ENCODE results near the gene MND1.

MND1 gene

GRCh38 chr4:153365003-153365402, 20.5 kb downstream of the MND1 start:
- DNase-seq (ENCODE audit: low read depth), result no peak
- TF ChIP-seq, protein P1, sequence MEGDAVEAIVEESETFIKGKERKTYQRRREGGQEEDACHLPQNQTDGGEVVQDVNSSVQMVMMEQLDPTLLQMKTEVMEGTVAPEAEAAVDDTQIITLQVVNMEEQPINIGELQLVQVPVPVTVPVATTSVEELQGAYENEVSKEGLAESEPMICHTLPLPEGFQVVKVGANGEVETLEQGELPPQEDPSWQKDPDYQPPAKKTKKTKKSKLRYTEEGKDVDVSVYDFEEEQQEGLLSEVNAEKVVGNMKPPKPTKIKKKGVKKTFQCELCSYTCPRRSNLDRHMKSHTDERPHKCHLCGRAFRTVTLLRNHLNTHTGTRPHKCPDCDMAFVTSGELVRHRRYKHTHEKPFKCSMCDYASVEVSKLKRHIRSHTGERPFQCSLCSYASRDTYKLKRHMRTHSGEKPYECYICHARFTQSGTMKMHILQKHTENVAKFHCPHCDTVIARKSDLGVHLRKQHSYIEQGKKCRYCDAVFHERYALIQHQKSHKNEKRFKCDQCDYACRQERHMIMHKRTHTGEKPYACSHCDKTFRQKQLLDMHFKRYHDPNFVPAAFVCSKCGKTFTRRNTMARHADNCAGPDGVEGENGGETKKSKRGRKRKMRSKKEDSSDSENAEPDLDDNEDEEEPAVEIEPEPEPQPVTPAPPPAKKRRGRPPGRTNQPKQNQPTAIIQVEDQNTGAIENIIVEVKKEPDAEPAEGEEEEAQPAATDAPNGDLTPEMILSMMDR (IDR thresholded peaks at IDR 0.05; ENCODE audit: insufficient read depth, low read depth, low read length, missing control alignments), result no peak
- H3K4me3 ChIP-seq (ENCODE audit: low read length), result no peak overlapping the region

- TF ChIP-seq, protein P1 (IDR thresholded peaks at IDR 0.05; ENCODE audit: insufficient read depth, low read depth, low read length, missing control alignments), result no peak
- H3K4me3 ChIP-seq (ENCODE audit: low read length), result no peak overlapping the region
- no peak for DNase-seq (ENCODE audit: low read depth)
These were observed 22.0 kb downstream of the MND1 start for GRCh38 chr4:153366486-153366885.

- TF ChIP-seq, protein P1 (IDR thresholded peaks at IDR 0.05; ENCODE audit: insufficient read depth, low read depth, low read length, missing control alignments), result no peak
- no peak overlapping the region for H3K4me3 ChIP-seq (ENCODE audit: low read length)
- DNase-seq (ENCODE audit: low read depth), result no peak
These were observed 22.6 kb downstream of the MND1 start for GRCh38 chr4:153367092-153367491.

DNA sequence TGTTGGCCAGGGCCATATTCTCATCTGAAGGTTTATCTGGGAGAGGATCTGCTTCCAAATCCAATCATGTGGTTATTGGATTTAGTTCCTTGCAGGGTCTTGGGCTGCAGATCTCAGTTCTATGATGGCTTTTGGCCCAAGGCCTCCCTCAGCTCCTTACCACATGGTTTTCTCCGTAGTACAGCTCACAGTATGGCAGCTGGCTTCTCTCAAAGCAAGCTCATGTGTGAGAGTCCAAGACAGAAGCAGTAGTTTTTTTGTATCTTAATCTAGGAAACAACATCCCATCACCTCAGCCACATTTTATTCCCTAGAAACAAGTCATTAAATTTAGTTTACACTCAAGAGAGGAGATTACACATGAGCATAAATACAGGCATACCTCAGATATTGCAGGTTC, 24.5 kb downstream of the MND1 start:
- TF ChIP-seq, protein P1 (IDR thresholded peaks at IDR 0.05; ENCODE audit: insufficient read depth, low read depth, low read length, missing control alignments), result no peak
- DNase-seq (ENCODE audit: low read depth), result no peak
- no peak overlapping the region for H3K4me3 ChIP-seq (ENCODE audit: low read length)

- no peak overlapping the region for H3K4me3 ChIP-seq (ENCODE audit: low read length)
- TF ChIP-seq, protein P1 (IDR thresholded peaks at IDR 0.05; ENCODE audit: insufficient read depth, low read depth, low read length, missing control alignments), result no peak
- DNase-seq (ENCODE audit: low read depth), result no peak
These were observed 27.3 kb downstream of the MND1 start for GRCh38 chr4:153371701-153372234.

GRCh38 chr4:153372967-153373562, 28.6 kb downstream of the MND1 start:
- TF ChIP-seq, protein P1 (IDR thresholded peaks at IDR 0.05; ENCODE audit: insufficient read depth, low read depth, low read length, missing control alignments), result no peak
- no peak for DNase-seq (ENCODE audit: low read depth)
- no peak overlapping the region for H3K4me3 ChIP-seq (ENCODE audit: low read length)

- TF ChIP-seq, protein P1 (IDR thresholded peaks at IDR 0.05; ENCODE audit: insufficient read depth, low read depth, low read length, missing control alignments), result no peak
- no peak for DNase-seq (ENCODE audit: low read depth)
- no peak overlapping the region for H3K4me3 ChIP-seq (ENCODE audit: low read length)
These were observed 30.0 kb downstream of the MND1 start for GRCh38 chr4:153374442-153374841.

Measured in epithelial cell of esophagus (primary cell).